NCI-H2029 (cell line): ENCODE data around the gene CDPF1.
"Not testable (repeated sequence)": the region's sequence is repeated elsewhere in the genome, so short reads cannot be mapped to it uniquely, and the experiment has no call there.

Experiments used
- DNase-seq: peaks from one replicate; lab custom pipeline; 2025; lab: John Stamatoyannopoulos, UW

CDPF1 gene

GRCh38 chr22:46224898-46225290, 25.2 kb downstream of the CDPF1 start:
- DNase-seq: no peak

DNA sequence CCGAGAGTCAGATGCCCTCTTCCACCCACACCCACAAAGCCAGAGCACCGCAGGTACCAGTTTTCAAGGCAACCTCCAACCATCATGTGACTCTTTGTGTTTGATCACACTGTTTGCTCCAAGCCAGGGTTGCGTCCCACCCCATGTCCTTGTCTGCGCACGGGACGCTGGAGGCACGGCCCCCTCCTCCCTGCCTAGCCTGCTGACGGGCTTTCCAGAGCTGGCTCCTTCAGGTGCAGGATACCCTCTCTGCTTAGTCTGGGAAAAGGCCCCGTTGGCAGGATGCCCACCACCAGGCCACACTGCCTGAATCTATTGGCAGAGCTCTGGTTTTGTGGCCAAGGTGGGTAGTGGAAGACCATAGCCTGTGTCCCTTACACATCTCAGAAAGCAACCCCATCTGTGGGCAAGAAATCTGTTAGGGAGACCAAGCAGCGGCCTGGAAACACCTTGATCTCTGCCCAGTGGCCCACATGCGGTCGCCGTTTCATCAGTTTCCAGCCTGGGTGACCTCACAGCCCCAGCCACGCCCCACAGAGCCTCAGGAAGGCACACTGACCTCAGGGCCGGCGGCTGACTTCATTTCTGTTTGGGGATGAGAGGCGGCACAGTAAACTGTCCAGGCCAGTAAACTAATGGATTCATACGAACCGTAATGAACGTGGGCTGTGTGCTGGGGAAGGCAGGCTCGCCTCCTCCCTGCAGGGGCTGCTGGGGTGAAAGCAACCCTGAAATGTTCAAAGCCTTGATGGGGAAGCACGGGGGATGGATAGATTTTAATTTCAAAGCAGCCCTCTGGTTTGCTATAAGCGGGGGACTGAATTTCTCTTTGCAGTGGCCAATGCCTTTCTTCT, 25.8 kb downstream of the CDPF1 start:
- DNase-seq: no peak

GRCh38 chr22:46220921-46221320, 29.2 kb downstream of the CDPF1 start:
- no peak for DNase-seq

GRCh38 chr22:46219636-46220035, 30.5 kb downstream of the CDPF1 start:
- DNase-seq: peak; percentile 69

DNA sequence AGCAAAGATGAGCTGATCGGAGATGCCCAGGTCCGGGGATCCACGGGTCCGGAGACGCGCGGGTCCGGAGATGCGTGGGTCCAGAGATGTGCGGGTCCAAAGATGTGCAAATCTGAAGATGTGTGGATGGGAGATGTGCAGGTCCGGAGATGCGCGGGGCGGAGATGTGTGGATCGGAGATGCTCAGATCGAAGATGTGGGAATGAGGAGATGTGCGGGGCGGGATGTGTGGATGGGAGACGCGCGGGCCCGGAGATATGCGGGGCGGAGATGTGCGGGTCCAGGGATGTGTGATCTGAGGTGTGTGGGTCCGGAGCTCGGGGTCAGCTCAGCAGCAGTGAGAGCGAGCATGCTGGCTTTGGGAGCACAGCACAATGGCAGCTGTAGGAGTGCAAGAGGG, 35.5 kb downstream of the CDPF1 start:
- DNase-seq: no peak

- no peak for DNase-seq
Observed at GRCh38 chr22:46214149-46214548, 35.9 kb downstream of the CDPF1 start.

DNA sequence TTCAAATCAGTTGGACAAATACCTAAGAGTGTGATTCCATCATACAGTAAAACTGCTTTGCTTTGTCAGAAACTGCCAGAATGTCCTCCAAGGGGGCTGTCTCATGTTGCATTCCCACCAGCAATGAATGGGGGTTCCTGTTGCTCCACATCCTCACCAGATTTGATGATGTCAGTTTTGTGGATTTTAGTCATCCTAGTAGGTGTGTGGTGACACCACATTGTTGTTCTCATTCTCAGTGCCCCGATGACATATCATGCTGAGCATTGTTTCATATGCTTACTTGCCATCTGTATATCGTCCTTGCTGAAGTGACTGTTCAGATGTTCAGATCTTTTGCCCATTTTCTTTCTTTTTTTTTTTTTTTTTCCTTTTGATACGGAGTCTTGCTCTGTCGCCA, 37.0 kb downstream of the CDPF1 start:
- no peak for DNase-seq

DNA sequence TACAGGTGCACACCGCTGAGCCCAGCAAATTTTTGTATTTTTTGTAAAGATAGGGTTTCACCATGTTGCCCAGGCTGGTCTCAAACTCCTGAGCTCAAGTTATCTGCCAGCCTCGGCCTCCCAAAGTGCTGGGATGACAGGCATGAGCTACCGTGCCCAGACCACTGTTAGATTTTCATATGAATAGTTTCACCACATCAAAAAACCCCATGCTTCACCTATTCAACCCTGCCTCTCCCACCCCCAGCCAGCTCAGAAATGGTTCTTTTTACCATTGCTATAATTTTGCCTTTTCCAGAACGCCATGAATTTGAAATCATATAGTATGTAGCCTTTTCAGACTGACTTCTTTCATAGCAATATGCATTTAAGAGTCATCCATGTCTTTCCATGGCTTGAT, 37.9 kb downstream of the CDPF1 start:
- no peak for DNase-seq

DNA sequence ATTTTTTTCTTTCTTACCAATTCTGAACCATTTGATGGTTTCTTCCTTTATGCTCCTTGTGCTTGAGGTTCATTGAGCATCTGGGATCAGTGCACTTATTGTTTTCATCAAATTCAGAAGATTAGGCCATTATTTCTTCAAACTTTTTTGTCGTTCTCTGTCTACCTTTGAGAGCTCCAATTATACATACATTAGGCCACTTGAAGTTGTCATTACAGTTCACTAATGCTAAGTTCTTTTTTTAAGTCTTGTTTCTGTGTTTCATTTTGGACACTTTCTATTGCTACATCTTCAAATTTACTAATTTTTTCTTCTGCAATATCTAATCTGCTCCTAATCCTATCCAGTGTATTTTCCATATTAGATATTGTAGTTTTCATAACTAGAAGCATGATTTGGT, 40.8 kb downstream of the CDPF1 start:
- no peak for DNase-seq

GRCh38 chr22:46203601-46203980, 46.5 kb downstream of the CDPF1 start:
- no peak for DNase-seq

- no peak for DNase-seq
Observed at GRCh38 chr22:46202897-46203600, 47.0 kb downstream of the CDPF1 start.

- no peak for DNase-seq
Observed at GRCh38 chr22:46201059-46201757, 48.9 kb downstream of the CDPF1 start.

DNA sequence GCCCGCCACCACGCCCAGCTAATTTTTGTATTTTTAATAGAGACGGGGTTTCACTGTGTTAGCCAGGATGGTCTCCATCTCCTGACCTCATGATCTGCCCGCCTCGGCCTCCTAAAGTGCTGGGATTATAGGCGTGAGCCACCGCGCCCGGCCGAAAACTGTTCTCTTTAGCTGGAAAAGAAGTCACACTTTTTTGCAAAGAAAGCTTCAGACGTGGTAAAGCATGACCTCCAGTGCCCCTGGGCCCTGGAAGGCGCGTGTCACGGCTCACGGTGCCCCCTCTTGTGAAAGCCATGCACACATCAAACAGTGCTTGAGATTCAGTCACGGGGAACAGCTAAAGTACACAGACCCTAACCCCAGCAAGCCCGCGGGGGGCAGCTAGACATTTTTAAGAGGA, 51.3 kb downstream of the CDPF1 start:
- not testable (repeated sequence) for DNase-seq

DNA sequence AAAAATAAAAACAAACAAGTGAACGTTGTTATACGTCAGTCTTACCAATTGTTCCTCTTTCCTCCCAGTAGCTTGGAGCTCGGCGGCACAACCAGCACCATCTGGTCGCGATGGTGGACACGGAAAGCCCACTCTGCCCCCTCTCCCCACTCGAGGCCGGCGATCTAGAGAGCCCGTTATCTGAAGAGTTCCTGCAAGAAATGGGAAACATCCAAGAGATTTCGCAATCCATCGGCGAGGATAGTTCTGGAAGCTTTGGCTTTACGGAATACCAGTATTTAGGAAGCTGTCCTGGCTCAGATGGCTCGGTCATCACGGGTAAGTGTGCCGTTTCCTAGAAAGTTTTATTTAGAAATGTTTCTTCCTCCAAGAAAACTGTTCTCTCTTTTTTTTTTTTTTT, 51.8 kb downstream of the CDPF1 start:
- no peak for DNase-seq

GRCh38 chr22:46196278-46196677, 53.8 kb downstream of the CDPF1 start:
- no peak for DNase-seq

- DNase-seq: no peak
Observed at GRCh38 chr22:46195487-46196165, 54.5 kb downstream of the CDPF1 start.
